AG04449 (cell line): Measurements from ENCODE around the gene COL9A3.
"Not testable (repeated sequence)": the region's sequence is repeated elsewhere in the genome, so short reads cannot be mapped to it uniquely, and the experiment has no call there.

Experiments
- CTCF ChIA-PET: fragments of 350-600 bp; formaldehyde crosslinking; extraction: SDS; loops from one replicate; lab custom pipeline; 2021; ENCODE audit warnings: antibody characterized with exemption; lab: Yijun Ruan, JAX
- POLR2A ChIA-PET: fragments of 400-600, 350-600 bp; formaldehyde crosslinking; extraction: SDS; loops from one replicate; lab custom pipeline; 2020; ENCODE audit warnings: antibody characterized with exemption, inconsistent platforms; lab: Yijun Ruan, JAX
- DNase-seq: peaks from one replicate; pipeline ENCODE4 v3.0.0-alpha.2; 2010; ENCODE audit warnings: low read depth, low spot score
- H3K4me3 ChIP-seq: 2 replicates; pipeline ENCODE4 v1.5.1; 2011; ENCODE audit warnings: low read depth, mild to moderate bottlenecking, control low read depth, low read length
- TF ChIP-seq, protein P1 (sequence below): IDR thresholded peaks from one replicate; pipeline ENCODE4 v1.5.1; 2011; ENCODE audit warnings: mild to moderate bottlenecking, moderate library complexity, low read length, control low read depth, inconsistent platforms; ENCODE audit not compliant: insufficient read depth; ENCODE audit errors: missing control alignments

COL9A3 gene

DNA sequence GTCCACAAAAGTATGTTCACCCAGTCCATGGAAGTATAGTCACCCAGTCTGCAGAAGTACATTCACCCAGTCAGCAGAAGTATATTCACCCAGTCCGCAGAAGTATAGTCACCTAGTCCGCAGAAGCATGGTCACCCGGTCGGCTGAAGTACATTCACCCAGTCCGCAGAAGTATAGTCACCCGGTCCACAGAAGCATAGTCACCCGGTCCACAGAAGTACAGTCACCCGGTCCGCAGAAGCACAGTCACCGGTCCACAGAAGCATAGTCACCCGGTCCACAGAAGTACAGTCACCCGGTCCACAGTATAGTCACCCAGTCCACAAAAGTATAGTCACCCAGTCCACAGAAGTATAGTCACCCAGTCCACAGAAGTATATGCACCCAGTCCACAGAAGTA, 36.0 kb downstream of the COL9A3 start:
- DNase-seq = no peak
- H3K4me3 ChIP-seq = no peak overlapping the region
- ChIA-PET CTCF (no interaction called here), POLR2A (no interaction called here)
- TF ChIP-seq, protein P1, sequence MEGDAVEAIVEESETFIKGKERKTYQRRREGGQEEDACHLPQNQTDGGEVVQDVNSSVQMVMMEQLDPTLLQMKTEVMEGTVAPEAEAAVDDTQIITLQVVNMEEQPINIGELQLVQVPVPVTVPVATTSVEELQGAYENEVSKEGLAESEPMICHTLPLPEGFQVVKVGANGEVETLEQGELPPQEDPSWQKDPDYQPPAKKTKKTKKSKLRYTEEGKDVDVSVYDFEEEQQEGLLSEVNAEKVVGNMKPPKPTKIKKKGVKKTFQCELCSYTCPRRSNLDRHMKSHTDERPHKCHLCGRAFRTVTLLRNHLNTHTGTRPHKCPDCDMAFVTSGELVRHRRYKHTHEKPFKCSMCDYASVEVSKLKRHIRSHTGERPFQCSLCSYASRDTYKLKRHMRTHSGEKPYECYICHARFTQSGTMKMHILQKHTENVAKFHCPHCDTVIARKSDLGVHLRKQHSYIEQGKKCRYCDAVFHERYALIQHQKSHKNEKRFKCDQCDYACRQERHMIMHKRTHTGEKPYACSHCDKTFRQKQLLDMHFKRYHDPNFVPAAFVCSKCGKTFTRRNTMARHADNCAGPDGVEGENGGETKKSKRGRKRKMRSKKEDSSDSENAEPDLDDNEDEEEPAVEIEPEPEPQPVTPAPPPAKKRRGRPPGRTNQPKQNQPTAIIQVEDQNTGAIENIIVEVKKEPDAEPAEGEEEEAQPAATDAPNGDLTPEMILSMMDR = no peak

DNA sequence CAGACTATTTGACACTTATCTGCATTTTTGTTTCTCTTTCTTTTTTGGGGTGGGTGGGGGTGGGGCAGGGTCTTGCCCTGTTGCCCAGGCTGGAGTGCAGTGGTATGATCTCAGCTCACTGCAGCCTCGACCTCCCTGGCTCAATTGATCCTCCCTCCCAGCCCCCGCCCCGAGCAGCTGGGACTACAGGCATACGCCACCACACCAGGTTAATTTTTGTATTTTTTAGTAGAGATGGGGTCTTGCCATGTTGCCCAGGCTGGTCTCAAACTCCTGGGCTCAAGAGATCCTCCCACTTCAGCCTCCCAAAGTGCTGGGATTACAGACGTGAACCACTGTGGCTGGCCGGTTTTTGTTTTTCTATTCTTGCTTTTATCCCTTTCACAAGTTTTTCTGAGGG, 36.5 kb downstream of the COL9A3 start:
- DNase-seq, H3K4me3 ChIP-seq, POLR2A ChIA-PET: not testable (repeated sequence)
- CTCF ChIA-PET = interaction anchor here (1.7 kb wide), 1 partner anchor 45 kb away, joined by 5 read pairs; no protein-coding TSS in a partner anchor

DNA sequence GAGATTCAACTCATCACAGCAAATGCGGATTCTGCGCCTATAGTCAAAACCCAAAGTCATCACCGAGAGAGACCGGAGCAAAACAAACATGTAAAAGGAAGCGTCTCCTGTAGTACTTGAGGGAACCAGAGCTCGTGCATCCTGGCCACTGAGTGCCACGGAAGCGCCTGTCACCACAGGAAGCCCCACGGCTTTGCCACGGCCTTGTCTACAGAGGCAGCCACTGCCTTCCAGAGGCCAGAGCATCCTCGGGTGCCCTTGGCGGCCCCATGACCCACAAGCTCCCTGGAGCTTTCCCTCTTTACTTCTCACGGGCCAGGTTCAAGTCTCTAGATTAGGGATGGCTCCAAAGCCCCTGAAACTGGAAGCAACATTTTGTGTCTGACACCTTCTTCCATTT, 37.3 kb downstream of the COL9A3 start:
- ChIA-PET CTCF (interaction anchor here (0.8 to 1.7 kb wide), 2 partner anchors 46 to 155 kb away, joined by 4 to 5 read pairs; no protein-coding TSS in a partner anchor), POLR2A (no interaction called here)
- TF ChIP-seq, protein P1 = no peak
- no peak for DNase-seq
- H3K4me3 ChIP-seq = no peak overlapping the region

DNA sequence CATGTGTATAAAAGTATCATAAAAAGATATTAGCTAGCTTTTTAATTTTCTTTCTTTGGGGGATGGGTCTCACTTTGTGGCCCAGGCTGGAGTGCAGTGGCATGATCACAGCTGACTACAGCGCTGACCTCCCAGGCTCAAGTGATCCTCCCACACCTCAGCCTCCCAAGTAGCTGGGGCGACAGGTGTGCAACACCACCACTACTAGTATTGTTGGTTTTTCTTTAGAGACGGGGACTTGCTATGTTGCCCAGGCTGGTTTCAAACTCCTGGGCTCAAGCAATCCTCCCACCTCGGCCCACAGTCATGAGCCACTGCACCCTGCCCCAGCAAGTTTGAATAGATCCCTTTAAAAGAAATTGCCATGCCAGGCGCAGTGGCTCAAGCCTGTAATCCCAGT, 38.3 kb downstream of the COL9A3 start:
- ChIA-PET POLR2A (no interaction called here), CTCF (interaction anchor here (0.6 to 2.8 kb wide), 4 partner anchors 9 to 334 kb away, joined by 3 to 9 read pairs (median 4); no protein-coding TSS in a partner anchor)
- DNase-seq = no peak
- H3K4me3 ChIP-seq = no peak overlapping the region
- TF ChIP-seq, protein P1 = no peak

DNA sequence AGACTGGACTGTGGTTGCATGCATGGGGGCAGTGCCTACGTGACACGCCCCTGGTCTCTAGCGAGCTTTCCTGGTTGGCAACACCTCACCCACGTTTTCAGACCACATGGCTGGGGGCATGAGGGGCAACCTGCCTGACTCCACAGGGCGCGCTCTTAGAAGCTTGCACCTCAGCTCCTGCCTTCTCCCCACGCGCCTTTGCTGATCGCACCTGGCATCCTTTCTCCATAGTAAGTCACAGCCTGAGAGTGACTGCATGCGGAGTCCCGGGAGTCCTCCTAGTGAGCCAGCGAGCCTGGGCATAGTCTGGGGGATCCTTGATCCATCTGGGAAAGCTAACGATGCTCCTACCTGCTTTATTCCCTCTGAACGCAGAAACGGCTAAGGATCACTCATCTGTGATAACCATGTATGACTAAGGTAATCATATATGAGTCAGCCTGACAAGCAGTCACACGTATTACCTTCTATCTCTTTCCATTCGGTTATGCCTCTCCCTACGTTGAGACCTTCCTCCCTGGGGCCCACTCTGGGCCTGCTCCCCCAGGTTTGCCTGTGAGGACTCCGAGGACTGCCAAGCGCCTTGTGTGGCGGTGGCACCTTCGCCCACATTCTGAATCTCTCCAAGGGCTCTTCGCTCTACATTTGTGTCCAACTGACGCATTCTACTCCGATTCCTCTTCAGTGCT, 40.2 kb downstream of the COL9A3 start:
- ChIA-PET POLR2A (no interaction called here), CTCF (interaction anchor here (1.0 to 2.8 kb wide), 3 partner anchors 11 to 49 kb away, joined by 3 to 9 read pairs (median 3); no protein-coding TSS in a partner anchor)
- TF ChIP-seq, protein P1 = no peak
- no peak for DNase-seq
- H3K4me3 ChIP-seq = no peak overlapping the region

DNA sequence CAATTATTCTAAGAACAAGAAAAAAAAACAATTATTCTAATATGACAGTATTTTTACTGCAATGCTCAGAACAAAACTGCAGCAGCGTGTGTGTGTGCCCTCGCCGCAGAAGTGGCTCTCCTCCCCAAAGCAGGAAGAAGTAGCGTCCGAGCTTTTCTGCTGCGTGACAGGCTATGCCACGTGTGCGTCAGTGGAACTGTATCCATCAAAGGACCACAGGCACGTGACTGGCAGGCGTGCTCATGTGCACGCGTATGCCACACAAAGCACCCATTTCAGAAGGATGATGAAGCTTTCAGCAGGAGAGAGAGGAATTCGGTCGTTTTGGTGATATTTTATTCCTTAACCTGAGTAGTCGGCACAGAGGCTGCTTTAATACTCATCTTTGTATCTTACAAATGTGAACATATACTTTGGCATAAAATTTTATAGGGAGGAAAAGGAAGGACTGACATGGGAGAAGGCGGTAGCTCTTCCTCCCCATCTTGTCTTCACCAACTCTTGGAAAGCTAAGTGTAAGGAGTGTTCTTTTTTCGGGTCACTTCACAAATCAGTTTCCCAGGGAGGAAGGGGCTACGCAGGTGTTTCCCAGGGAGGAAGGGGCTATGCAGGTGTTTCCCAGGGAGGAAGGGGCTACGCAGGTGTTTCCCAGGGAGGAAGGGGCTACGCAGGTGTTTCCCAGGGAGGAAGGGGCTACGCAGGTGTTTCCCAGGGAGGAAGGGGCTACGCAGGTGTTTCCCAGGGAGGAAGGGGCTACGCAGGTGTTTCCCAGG, 41.4 kb downstream of the COL9A3 start:
- CTCF ChIA-PET = interaction anchor here (0.8 to 1.4 kb wide), 4 partner anchors 17 to 63 kb away, joined by 3 read pairs; no protein-coding TSS in a partner anchor
- no peak overlapping the region for H3K4me3 ChIP-seq
- TF ChIP-seq, protein P1 = no peak
- no peak for DNase-seq
- POLR2A ChIA-PET = no interaction called here
